Skeletal muscle satellite cell (primary cell): ENCODE results near the gene SRSF4.
A peak's percentile ranks its signal among the peaks of the same experiment; 100 is the strongest.

Source experiments
- H3K27me3 ChIP-seq: 2 replicates; pipeline ENCODE4 v1.7.0; 2013; ENCODE audit warnings: low read length; ENCODE audit not compliant: control insufficient read depth, insufficient read depth
- H3K36me3 ChIP-seq: 2 replicates; pipeline ENCODE4 v1.7.0; 2013; ENCODE audit warnings: mild to moderate bottlenecking, control low read depth, low read length; ENCODE audit not compliant: insufficient read depth
- H3K4me1 ChIP-seq: 2 replicates; pipeline ENCODE4 v1.7.0; 2013; ENCODE audit warnings: low read length; ENCODE audit not compliant: control insufficient read depth, insufficient read depth
- H3K4me2 ChIP-seq: 2 replicates; pipeline ENCODE4 v1.7.0; 2013; ENCODE audit warnings: mild to moderate bottlenecking, low read length
- H3K4me3 ChIP-seq: 2 replicates; pipeline ENCODE4 v1.7.0; 2013; ENCODE audit warnings: low read length
- H3K9ac ChIP-seq: 2 replicates; pipeline ENCODE4 v1.7.0; 2013; ENCODE audit warnings: mild to moderate bottlenecking, low read depth, low read length, moderate library complexity
- H3K9me3 ChIP-seq: replicated peaks from 2 replicates; pipeline ENCODE4 v1.7.0; 2013; ENCODE audit warnings: mild to moderate bottlenecking, control low read depth, low read length

The SRSF4 gene

DNA sequence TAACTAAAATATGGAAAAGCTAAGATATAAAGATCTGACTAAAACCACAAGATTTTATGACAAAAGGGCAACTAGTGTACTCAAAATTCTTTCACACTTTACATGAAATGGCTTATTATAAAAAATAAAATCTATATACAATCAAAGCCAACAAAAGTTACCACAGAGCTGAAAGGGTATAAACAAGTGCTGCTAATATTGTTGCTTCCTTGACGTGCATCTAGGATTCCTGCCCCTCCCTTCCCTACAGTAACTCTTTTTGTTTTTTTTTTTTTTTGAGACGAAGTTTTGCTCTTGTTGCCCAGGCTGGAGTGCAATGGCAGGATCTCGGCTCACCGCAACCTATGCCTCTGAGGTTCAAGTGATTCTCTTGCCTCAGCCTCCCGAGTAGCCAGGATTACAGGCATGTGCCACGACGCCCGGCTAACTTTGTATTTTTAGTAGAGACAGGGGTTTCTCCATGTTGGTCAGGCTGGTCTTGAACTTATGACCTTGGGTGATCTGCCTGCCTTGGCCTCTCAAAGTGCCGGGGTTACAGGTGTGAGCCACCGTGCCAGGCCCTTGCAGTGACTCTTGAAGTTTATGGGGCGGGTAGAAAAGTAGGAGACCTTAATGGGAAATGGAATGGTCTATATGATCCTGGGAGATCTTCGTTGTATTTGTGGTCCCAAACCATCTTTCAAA lies 4.5 kb downstream of the SRSF4 start:
- Histone ChIP-seq H3K9me3 (no peaks in the 10 kb centered on the region), H3K4me3 (no peak overlapping the region), H3K36me3 (peaks cover 20% of the 10 kb centered on the region), H3K9ac (peak overlapping the region; percentile 5), H3K4me2 (peak overlapping the region; percentile 31), H3K27me3 (no peaks in the 10 kb centered on the region), H3K4me1 (peaks cover 35% of the 10 kb centered on the region)

DNA sequence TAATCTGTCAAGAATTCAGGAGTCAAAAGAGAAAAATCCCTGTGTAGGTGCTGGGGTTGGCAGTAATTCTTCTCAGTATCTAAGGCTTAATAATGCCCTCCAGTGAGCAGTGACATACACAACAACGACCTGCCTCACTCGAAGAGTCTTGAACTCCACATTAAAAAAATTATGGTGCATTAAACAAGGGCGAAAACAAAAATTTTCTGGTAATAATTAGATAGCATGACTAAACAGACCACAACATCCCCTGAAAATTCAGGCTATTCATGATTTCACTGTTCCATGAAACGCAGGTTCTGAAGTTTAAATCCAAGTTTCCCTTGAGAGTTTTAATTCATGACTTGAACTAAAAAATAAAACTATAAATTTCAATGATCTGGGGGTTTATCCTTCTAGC lies 5.1 kb downstream of the SRSF4 start:
- H3K4me2 ChIP-seq = peak overlapping the region; percentile 28
- peaks cover 34% of the 10 kb centered on the region for H3K4me1 ChIP-seq
- no peaks in the 10 kb centered on the region for H3K27me3 ChIP-seq
- peaks cover 20% of the 10 kb centered on the region for H3K36me3 ChIP-seq
- H3K4me3 ChIP-seq = no peak overlapping the region
- peak overlapping the region; percentile 5 for H3K9ac ChIP-seq
- no peaks in the 10 kb centered on the region for H3K9me3 ChIP-seq

DNA sequence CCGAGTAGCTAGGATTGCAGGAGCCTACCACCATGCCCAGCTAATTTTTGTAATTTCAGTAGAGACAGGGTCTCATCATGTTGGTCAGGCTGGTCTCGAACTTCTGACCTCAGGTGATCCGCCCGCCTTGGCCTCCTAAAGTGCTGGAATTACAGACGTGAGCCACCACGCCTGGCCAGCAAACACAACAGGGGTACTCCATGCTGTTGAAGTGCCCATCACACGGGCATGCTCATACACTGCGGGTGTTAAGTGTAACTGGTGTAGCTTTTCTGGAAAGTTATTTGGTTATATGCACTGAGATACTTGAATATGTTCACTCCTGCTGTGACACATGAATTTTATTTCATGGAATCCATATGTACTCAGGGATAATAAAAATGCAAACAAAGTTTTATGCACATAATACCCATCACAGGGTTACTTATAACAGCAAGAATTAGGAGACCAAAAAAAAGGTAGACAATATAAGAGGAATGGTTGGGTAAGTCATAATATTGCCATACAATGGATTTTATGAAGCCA lies 9.2 kb downstream of the SRSF4 start:
- no peak overlapping the region for H3K4me3 ChIP-seq
- H3K9ac ChIP-seq = no peak overlapping the region
- peaks cover 25% of the 10 kb centered on the region for H3K4me1 ChIP-seq
- H3K27me3 ChIP-seq = no peaks in the 10 kb centered on the region
- H3K4me2 ChIP-seq = no peak overlapping the region
- H3K36me3 ChIP-seq = peaks cover 8% of the 10 kb centered on the region
- no peaks in the 10 kb centered on the region for H3K9me3 ChIP-seq

DNA sequence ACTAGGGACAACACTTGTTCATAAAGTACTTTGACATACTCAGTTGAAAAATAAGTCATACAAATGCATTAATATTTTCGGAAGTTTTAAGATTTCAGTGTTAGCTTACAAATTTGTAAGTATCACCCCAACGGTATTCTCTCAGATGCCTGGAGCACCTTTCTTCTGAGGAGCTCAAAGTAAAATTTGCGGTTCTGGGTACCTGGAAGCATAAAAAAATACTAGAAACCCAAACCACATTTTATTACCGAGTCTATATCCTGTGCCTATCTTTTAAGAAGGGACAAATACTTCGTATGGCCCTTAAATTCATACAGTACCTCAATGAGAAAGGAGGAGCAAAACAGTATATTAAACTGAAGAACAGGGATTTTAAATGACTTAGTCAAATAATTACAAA lies 10.2 kb downstream of the SRSF4 start:
- Histone ChIP-seq H3K4me3 (no peak overlapping the region), H3K9ac (no peak overlapping the region), H3K4me2 (peak overlapping the region; percentile 21), H3K4me1 (peaks cover 16% of the 10 kb centered on the region), H3K27me3 (no peaks in the 10 kb centered on the region), H3K36me3 (peaks cover 11% of the 10 kb centered on the region), H3K9me3 (no peaks in the 10 kb centered on the region)

DNA sequence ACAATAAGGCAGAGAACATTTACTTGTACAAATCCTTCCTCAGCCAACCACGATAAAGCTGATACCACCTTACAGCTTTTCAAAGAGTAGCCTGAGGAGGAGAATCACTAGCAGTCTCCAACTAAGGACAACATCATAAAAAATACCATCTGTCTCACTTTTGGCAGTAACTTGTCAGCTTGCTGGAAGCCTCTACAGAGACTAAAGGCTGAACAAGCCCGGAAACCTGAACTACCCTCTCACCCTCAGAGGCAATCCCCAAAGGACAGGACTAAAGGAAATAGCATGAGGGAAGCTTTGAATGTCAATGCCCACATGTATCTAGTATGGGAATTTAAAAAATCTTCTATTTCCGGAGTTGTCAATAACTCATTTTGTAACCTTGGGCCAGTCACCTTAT lies 10.6 kb downstream of the SRSF4 start:
- H3K4me1 ChIP-seq = peaks cover 11% of the 10 kb centered on the region
- peak overlapping the region; percentile 21 for H3K4me2 ChIP-seq
- no peak overlapping the region for H3K9ac ChIP-seq
- no peaks in the 10 kb centered on the region for H3K27me3 ChIP-seq
- no peak overlapping the region for H3K4me3 ChIP-seq
- no peaks in the 10 kb centered on the region for H3K9me3 ChIP-seq
- H3K36me3 ChIP-seq = peaks cover 15% of the 10 kb centered on the region

DNA sequence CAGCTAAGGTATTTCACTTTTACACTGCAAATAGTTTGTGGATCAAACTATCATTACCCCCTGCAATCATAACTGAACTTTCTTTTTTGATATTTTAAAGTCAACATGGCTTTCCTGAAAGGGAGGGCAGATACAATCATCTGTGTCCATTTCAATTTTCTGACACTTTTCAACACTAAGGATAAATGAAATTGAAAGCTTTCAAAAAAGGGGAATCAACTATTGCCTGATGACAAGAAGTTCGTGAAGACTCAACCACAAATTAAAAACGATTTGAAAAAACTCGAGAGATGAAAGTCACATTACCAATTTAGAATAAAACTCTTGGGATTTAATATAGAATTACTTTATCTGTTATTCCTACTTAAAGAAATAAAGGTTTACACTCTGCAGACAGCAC lies 11.7 kb downstream of the SRSF4 start:
- H3K4me1 ChIP-seq = peaks cover 11% of the 10 kb centered on the region
- peaks cover 26% of the 10 kb centered on the region for H3K36me3 ChIP-seq
- H3K4me3 ChIP-seq = no peak overlapping the region
- H3K9ac ChIP-seq = no peak overlapping the region
- H3K27me3 ChIP-seq = no peaks in the 10 kb centered on the region
- H3K9me3 ChIP-seq = no peaks in the 10 kb centered on the region
- no peak overlapping the region for H3K4me2 ChIP-seq

DNA sequence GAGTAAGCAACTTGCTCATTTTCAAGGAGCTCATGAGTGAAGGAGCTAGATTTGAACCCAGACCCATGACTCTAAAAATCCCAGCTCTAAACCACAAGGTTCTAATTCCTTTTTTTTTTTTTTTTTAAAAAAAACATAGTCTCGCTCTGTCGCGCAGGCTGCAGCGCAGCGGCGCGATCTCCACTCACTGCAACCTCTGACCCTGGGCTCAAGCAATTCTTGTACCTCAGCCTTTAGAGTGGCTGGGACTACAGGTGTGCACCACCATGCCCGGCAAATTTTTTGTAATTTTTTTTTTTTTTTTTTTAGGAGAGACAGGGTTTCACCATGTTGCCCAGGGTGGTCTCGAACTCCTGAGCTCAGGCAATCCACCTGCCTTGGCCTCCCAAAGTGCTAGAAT lies 13.8 kb downstream of the SRSF4 start:
- H3K27me3 ChIP-seq = no peaks in the 10 kb centered on the region
- no peak overlapping the region for H3K9ac ChIP-seq
- H3K4me1 ChIP-seq = peaks cover 11% of the 10 kb centered on the region
- peaks cover 46% of the 10 kb centered on the region for H3K36me3 ChIP-seq
- H3K4me2 ChIP-seq = no peak overlapping the region
- no peaks in the 10 kb centered on the region for H3K9me3 ChIP-seq
- H3K4me3 ChIP-seq = no peak overlapping the region

DNA sequence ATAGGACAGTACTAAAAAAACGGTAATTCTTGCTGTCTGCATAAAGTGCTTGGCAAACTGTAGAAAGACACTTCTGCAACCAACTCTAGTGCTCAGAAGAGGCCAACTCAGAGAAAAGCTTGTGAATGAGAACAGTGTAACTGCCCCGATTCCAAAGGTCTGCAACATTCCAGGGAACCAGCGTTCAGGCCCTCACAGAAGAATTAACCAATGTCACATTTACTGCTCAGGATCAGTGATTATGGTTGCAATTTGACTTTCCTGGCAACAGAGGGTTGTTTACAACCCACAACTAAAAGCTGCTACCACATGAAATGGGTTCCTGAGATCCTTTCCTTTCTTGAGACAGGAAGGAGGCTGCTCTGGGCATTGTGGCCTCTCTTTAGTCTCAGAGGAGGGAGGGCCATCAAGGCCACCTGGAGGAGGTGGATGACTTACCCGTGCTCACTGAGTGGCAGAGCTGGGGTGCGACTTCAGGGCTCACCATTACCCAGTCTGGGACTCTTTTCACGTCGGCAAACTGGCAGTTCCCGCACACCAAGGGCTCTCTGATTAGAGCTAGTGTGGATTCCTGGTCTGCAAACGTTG lies 15.3 kb downstream of the SRSF4 start:
- no peak overlapping the region for H3K4me2 ChIP-seq
- no peak overlapping the region for H3K9ac ChIP-seq
- peaks cover 52% of the 10 kb centered on the region for H3K36me3 ChIP-seq
- no peaks in the 10 kb centered on the region for H3K9me3 ChIP-seq
- no peak overlapping the region for H3K4me3 ChIP-seq
- no peaks in the 10 kb centered on the region for H3K27me3 ChIP-seq
- peaks cover 15% of the 10 kb centered on the region for H3K4me1 ChIP-seq

DNA sequence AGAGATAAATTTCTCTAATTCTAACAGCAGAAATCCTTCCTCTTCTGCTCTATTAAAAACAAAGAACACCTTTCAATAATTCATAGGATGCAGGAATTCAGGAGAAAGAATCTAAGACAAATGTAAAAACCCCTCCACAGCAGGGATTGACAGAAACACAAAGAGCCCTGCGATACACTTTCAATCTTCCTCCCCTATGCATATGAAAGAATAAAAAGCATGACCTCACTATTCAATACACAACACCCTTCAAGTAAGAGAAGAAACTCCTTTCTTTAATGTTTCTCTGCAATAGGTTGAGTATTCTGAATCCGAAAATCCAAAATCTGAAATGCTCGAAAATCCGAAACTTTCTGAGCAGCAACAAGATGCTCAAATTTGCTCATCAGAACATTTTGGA lies 17.1 kb downstream of the SRSF4 start:
- Histone ChIP-seq H3K4me3 (no peak overlapping the region), H3K4me2 (no peak overlapping the region), H3K9me3 (no peaks in the 10 kb centered on the region), H3K4me1 (peaks cover 7% of the 10 kb centered on the region), H3K27me3 (no peaks in the 10 kb centered on the region), H3K9ac (no peak overlapping the region), H3K36me3 (peaks cover 65% of the 10 kb centered on the region)

DNA sequence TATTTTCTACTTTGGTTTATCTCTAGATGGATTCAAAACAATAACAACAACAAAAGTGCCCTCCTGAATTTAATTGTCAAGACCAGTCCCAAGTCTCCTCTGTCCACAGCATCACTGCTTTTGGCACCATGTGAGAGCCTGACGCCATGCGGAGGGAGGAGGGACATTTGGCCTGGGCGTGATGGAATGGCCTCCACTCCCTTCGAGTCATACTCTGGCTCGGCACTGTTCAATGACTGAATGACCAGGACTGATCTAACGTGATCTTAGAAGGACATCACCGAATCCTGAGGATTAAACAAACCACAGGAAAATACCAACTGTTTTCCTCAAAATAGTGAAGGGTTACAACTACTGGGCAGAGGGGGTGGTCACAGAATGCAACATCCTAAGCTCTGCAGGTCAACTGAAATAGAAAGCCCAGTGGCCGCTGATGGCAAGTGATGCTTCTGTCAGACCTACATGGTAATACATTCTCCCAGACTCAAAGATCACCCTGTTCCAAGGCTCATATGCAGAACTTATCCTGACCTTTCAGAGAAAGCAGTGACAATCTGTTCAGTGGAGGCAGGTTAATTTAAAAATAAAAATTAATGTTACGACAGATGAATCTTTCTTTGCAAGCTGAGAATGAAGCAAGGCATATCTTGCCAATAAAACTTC lies 19.1 kb downstream of the SRSF4 start:
- H3K4me1 ChIP-seq = peaks cover 7% of the 10 kb centered on the region
- H3K9ac ChIP-seq = no peak overlapping the region
- peaks cover 80% of the 10 kb centered on the region for H3K36me3 ChIP-seq

DNA sequence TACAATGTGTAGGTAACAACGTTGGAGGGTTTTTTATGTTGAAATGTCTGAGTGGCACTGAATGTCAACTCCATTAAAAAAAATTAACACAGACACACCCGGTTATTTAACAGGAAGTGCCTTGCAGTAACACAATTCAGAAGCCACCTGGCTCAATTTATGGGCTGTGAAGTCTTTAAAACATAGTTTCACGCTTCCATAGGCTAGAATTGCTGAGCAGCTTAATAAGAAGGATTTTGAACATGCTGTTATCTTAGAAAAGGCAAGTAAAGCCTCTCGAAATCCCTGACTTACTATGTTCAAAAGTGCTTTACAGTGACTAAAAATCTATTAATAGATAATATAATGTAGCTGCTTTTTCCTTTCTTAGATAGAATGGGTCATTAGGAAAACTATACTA lies 19.7 kb downstream of the SRSF4 start:
- H3K4me3 ChIP-seq = no peak overlapping the region
- H3K9me3 ChIP-seq = no peaks in the 10 kb centered on the region
- H3K27me3 ChIP-seq = no peaks in the 10 kb centered on the region
- H3K4me1 ChIP-seq = peaks cover 7% of the 10 kb centered on the region
- no peak overlapping the region for H3K4me2 ChIP-seq
- peaks cover 84% of the 10 kb centered on the region for H3K36me3 ChIP-seq
- no peak overlapping the region for H3K9ac ChIP-seq

More for the DNA sequence above, 19.1 kb downstream of the SRSF4 start:
- no peaks in the 10 kb centered on the region for H3K9me3 ChIP-seq
- H3K27me3 ChIP-seq = no peaks in the 10 kb centered on the region
- H3K4me2 ChIP-seq = peak overlapping the region; percentile 13
- H3K4me3 ChIP-seq = no peak overlapping the region
